GM21825 (cell line): ENCODE data around the gene C20orf96.

ENCODE experiments used
- ATAC-seq: cut with Tn5 transposase; IDR thresholded peaks from one replicate; pipeline ENCODE4 v1.9.1; 2021; ENCODE audit warnings: mild to moderate bottlenecking, moderate library complexity; ENCODE audit not compliant: unreplicated experiment

Gene C20orf96

DNA sequence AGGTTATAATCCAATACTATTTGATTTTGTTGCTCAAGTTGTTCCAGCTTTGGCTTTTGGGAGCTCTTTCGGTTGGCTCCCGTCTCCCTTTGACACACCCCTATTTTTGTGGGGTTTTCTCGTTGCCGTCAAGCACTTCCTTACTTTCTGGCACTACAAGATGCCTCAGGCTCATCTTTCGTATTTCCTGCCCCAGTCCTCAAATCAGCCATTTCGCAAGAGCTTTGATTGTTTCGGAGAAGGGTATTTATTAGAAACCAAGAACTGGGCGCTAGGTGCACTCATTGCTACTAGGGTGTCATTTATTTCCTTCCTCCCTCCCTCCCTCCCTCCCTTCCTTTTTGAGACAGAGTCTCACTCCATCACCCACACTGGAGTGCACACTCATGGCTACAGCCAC is 21.5 kb upstream of the C20orf96 start:
- no peak for ATAC-seq

DNA sequence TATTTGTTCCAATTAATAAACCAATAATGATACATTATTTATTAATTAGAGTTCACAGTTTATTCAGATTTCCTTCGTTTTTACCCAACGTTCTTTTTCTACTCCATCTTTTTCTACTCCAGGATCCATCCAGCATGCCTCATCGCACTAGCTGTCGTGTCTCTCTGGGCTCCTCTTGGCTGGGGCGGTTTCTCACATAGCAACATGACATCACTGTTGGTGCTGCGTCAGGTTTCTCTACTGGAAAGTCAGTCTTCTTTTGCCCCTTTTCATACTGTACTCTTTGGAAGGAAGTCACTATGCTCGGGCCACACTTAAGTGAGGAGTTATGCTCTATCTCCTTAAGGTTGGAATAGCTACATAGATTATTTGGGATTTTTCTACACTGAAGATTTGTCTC is 21.1 kb upstream of the C20orf96 start:
- ATAC-seq = no peak

DNA sequence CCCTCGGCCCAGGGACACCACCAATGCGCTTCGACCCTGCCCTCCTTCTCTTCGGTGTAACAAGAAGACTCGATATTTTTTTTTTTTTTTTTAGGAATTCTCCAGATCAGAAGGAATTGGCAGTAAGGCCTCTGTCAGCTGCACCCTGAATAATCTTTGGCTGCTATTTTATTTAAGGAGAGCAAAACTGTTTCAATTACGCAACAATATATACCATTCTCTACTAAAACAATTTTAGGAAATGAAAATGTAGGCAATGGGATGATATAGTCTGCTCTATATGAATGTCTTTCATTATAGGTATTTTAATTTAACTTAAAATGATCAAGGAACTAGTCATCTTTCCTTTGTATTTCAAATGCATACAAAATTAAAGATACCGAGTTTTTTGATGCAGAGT is 20.1 kb upstream of the C20orf96 start:
- no peak for ATAC-seq

DNA sequence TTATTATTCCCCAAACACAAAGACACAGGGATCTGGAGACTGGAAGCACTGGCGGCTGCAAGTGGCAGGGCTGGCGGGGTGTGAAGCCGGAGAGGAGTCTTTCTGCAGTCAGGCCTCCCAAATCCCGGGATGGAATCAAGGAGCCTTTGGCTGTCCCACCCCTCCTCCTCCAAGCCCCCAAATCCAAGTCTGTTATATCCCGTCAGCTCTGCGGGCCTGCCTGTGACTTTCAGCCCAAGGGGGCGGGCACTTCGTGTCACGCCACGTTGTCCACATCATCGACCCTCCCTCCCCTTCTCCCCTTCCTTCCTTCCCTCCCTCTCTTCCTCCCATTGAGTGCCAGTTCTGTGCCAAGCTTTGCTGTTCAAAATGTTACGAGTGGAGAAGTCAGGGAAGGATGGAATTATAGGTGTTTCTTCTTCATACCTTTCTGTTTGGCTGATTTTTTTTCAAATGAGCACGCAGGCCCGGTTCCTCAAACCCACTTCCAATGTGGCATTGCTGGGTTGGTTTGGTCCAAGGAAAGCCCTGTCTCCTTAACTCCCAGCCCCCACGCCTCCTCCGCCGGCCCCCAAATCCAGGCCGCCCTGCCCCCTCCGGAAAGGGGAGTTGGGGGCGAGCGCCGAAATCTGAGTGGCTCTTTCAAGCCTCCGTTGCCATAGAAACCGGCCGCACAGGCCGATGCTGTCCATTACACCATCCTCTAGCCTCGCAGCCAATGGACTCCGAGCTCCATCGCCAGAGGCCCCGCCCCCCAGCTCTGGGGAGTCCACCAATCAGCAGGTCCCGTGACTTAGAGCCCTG is 19.5 kb upstream of the C20orf96 start:
- ATAC-seq = peak; percentile 96

DNA sequence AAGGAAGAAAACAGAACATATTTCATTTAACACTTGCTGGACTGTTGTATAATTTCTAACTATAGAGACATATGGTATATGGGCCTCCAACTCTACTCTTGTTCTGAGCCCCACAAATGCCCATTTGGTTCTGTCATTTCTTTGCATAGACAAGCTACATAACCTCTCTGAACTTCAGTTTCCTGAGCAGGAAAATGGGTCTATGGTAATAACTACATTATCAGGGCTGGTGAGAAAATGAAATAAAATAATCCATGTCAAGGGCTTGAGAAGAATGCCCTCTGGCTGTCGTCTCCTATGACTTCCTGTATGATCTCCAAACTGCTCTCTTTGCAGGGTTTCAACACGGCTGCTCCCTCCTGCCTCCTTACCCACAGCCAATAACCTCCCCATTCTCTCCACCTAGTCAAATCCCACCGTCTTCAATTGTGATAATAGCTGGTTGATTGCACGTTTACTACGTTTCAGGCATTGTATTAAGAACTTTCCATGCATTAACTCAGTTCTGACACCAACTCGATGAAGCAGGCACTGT is 18.8 kb upstream of the C20orf96 start:
- ATAC-seq = no peak

DNA sequence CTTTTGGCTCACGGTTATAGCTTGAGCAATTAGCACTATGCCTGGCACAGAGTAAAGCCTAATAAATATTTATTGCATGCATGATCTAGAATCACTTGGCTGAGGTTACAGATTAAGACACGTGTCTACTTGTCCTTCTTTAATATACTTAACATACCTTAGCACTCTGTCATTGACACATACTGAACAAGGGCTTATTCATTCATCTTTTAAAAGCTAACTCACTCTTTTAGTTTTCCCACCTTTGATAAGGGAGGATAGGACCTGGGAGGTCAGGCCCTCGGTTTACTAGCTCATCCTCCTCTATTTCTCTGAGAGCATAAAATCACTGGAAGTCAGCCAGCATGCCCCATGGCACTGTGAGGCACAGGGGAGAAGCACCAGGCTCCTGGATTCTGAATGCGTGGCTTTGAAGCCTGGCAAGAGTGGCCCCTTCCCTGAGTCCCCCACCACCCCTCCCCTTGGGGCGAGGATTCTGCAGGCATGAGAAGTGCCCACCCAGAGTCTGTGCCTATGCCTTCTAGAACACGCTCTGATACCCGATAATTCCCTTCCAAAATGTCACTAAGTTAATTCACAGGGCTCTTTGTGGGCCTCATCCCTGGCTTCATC is 18.0 kb upstream of the C20orf96 start:
- ATAC-seq = no peak

DNA sequence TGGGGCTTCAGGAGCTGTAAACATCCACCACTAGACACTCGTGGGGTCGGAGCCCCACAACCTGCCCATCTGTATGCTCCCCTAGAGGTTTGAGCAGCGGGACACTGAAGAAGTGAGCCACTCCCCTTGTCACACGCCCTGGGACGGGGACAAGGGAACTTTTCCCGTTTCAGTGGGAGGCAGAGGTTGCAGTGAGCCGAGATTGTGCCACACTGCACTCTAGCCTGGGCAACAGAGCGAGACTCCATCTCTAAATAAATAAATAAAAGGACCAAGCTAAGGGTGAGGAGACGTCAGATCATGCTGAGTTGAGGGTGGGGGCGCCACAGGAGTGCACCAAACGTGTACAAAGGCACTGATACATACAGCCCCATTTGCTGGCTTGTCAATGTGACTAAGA is 15.2 kb upstream of the C20orf96 start:
- ATAC-seq = no peak

DNA sequence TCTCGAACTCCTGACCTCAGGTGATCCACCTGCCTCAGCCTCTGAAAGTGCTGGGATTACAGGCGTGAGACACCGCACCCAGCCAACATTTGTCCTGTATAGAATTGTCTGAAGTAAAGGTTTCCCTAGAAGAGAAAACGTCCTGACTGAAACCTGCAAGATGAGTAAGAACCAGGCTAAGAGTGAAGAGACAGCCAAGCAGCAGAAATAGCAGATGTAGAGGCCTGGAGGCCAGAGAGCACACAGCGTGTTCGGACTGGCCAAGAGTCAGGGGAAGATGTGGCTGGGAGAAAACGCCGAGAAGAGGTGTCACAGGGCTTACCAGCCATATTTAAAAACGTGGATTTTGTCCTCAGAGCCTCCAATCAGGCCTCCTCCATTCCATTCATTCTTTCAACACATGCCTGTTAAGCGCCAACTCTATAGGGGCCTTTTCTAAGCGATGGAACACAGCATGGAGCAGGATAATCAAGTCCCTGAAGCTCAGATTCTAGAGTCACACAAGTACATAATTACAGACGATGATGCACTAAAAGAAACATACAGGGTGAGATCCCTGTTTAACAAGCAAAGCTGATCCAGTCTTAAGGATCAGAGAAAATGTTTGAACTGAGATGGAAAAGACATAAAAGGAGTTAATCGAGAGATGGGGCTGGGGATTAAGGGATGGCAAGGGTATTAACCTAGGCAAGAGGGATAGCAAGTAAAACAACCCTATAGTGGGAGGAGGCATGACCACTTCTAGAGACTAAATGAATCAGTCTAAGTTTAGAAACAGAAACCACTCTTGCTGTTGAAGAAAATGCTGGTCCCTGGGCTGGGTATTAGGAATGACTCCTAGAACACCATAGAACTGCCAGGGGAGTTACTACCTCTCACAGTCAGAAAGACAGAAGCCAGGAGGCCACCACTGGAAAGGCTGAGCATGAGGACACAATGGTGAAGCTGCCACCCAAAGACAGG is 11.6 kb upstream of the C20orf96 start:
- ATAC-seq = no peak

DNA sequence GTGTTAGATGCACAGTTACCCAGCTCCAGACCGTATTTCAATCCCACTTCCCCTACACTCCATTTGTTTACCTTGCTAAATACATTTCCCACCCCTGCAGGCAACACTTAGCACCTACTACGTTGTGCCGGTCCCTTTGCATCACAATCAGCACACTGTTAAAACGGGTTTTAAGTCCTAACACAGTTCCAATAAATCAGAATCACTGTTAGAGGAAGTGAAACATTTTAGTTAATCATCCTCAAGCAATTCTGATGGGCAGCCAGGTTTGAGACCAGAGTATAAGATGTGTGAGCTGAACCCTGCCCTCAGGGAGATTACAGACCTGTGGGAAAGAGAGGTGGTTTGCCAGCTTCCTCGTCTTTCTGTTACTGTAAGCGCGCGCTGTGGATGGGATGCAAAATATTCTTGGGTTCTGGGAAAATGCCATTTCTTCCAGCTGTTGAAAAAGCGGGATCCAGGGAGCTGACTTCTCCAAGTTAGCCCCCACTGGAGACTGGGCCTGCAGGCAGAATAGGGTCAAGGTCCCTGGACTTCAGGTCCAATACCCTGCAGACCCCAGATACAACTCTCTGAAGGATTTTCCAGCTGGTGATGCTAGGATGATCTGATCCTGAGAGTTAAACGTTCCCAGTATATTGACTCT is 9.9 kb upstream of the C20orf96 start:
- no peak for ATAC-seq

DNA sequence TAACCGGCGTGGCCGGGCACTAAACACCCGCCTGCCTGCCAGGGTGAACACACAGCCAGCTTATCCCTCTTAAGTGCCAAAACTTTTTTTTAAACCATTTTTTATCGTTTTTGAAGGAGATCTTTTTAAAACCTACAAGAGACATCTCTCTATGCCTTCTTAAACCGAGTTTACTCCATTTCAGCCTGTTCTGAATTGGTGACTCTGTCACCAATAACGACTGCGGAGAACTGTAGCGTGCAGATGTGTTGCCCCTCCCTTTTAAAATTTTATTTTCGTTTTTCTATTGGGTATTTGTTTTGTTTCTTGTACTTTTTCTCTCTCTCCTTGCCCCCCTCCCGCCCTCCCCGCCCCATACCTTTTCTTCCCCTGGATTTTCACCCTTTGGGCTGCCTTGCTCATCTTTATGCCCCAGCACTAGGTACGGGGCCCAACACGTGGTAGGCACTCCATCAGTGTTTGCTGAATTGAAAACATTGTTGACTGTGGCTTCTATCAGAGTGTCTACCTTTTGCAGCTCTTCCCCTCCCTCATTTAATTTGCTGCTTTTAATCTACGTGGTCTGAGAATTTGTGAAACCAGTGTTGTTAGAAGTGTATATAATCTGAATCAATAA is 8.3 kb upstream of the C20orf96 start:
- no peak for ATAC-seq

DNA sequence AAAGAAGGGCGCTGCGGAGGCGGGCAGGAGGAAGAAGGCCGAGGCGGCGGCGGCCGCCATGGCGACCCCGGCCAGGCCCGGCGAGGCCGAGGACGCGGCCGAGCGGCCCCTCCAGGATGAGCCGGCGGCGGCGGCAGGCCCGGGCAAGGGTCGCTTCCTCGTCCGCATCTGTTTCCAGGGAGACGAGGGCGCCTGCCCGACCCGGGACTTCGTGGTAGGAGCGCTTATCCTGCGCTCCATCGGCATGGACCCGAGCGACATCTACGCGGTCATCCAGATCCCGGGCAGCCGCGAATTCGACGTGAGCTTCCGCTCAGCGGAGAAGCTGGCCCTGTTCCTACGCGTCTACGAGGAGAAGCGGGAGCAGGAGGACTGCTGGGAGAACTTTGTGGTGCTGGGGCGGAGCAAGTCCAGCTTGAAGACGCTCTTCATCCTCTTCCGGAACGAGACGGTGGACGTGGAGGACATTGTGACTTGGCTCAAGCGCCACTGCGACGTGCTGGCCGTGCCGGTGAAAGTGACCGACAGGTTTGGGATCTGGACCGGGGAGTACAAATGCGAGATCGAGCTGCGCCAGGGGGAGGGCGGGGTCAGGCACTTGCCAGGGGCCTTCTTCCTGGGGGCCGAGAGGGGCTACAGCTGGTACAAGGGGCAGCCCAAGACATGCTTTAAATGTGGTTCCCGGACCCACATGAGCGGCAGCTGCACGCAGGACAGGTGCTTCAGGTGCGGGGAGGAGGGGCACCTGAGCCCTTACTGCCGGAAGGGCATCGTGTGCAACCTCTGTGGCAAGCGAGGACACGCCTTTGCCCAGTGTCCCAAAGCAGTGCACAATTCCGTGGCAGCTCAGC is 7.6 kb upstream of the C20orf96 start:
- peak; percentile 23 for ATAC-seq

DNA sequence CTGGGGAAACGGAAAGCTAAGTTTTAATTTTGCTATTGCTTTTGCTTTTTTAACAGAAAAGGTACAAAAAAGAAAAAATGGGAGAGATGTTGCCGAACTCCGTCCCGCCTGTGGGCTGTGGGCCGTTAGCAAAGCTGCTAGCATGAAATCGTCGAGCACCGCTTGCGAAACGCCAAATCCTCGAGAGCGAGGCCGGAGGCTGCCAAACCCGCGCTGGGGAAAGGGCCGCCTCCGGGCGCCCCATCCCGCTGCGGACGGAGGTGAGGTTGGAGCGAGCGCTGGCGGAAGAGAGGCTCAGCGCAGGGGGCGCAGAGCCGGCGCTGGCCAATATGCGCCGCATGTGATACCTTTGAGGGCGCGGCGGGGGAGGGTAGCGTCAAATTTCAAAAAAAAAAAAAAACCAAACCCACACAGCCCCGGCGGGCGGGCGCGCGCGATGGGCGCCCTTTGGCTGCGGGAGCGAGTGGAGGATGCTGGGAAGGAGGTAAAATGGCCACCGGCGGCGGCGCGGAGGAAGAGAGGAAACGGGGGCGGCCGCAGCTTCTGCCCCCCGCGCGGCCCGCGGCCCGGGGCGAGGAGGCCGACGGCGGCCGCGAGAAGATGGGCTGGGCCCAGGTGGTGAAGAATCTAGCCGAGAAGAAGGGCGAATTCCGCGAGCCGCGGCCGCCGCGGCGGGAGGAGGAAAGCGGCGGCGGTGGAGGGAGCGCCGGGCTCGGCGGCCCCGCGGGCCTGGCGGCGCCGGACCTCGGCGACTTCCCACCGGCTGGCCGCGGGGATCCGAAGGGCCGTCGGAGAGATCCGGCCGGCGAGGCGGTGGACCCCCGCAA is 6.8 kb upstream of the C20orf96 start, which contains the start of gene ZCCHC3:
ZCCHC3 (plus strand) TSS at position 473 of the 827 bp plus-strand sequence; CDS start at position 490, 17 bp downstream.
- peak; percentile 76 for ATAC-seq

DNA sequence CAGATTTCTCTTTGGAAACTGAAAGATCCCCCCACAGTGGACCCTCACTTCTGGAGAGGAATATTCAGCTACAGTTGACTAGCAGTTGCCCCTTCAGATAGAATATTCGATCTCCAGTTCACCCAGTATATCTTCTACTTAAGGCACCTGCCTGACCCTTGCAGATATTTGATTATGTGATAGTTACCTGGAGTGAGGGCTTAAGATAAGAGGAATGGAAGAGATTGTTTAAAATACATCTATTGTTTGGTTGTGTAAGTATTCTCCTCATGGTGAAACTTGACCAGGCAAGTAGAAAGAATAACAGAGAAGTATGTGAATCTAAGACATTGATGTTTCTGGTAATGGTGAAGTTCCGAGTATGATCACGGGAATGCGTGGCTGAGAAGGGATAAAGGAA is 5.3 kb upstream of the C20orf96 start:
- ATAC-seq = no peak

DNA sequence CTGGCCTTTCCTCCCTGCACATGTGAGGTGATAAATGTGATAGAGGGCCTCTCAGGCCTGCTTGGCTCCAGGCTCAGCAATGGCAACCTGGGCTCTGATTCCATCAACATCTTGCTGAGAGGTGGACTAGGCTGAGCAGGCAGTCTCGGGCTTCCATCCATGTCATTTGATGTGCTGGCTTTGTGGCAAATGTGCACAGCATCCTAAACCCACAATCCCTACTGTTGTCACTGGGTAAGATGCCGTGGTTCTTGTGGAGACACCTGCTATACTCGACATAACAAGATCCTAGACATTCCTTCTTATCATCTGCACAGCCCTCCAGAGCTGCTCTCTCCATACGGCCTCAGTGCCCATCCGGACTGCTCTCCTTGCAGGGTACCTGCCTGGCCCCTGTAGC is 4.1 kb upstream of the C20orf96 start:
- ATAC-seq = no peak

DNA sequence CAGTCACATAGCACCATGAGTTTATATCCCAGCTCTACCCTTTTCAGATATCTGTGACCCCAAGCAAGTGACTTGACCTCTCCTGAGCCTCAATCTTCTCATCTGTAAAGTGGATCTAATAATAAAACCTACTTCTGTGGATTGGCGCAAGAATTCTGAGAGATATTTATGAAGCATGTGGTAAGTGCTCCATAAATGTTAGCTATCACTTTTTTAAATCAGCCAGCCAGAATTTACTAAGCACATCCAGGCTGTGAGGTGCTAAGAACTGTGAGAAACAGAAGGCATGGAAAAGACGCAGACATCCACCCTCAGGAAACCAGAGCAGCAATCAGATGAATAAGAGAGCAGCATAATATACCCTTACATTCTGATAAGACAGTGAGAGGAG is 862 bp downstream of the C20orf96 start:
- ATAC-seq = no peak

DNA sequence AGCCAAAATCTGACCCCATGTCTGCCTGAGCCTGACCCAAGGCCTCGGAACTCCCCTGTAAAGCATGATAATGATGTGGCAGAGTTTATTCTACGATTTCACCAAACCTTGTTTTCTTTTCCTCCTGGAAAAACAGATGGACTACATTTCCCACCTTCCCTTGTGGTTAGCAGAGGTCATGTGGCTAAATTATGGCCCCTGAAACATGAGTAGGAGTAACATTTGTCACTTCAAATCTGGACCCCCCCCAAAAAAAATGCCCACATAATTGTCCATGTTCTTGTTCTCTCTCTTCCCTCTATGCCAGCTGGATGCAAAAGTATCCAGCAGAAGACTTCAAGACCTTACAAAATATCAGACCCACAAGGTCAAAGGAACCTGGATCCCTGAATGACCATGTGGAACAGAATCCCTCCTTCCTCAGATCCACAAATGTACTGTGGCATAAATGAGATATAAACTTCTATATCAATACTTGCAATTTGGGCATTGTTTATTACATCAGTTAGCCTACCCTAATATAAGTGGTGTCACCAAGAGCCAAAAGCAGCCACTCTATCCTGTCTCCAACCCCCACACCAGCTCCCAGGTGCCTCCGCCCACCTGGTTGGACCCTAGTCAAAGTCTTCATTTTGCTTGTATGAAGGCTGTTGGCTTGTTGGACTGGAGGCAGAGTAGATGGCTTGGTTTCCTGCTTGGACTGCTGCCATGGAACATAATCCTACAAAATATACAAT is 1.4 kb downstream of the C20orf96 start:
- no peak for ATAC-seq

DNA sequence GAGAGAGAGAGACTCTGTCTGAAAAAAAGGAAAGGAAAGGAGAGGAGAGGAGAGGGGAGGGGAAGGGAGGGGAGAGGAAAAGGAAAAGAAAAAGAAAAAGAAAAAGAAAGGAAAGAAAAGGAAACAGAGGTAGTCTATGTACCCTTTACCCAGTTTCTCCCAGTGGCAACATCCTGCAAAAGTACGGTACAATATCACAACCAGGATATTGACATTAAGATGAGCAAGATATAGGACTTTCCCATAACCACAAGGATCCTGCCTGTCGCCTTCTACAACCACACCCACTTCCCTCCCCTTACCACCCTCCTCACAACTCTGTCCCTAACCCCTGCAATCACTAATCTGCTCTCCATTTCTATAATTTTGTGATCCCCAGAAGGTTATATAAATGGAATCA is 4.0 kb downstream of the C20orf96 start:
- ATAC-seq = no peak

DNA sequence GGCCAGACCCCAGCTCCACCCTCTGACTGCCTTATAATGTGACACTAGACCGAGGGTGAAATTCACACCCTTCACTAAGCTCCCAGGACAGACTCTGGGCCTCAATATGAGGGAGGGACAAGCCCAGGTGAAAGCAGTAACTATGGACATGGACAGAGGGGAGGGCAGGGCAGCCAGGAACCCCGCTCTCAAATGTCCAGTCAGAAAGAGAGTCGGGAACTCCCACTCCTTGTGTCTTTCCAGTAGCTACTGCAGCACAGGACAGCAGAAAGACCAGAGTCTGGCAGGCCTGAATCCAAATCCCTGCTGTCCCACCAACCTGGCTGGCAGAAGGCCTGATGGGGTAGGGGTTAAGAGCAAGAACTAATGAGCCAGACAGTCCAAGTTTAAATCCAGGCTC is 6.4 kb downstream of the C20orf96 start:
- no peak for ATAC-seq
